Liver (tissue), 9 donors: ENCODE data around the gene ISM2. TPM values are rescaled to one million over a fixed set of nuclear protein-coding genes. Genes with fewer than 3 reads are reported as not detected.

ENCODE experiments used
- DNase-seq: peaks from one replicate; pipeline ENCODE4 v3.0.0-alpha.2; 2017; ENCODE audit warnings: low spot score
- H3K27ac ChIP-seq, 2 donors: one replicate each; pipeline ENCODE4 v1.7.0; 2013; ENCODE audit warnings: inconsistent platforms in 2 of 2, low read length in 2 of 2, control low read depth in 1 of 2, low read depth in 1 of 2, mild to moderate bottlenecking in 1 of 2
- H3K27me3 ChIP-seq, 4 donors: one replicate each; pipeline versions ENCODE4 v1.6.1 to v1.7.0; 2013; ENCODE audit warnings: low read length in 3 of 4, inconsistent platforms in 1 of 4, mild to moderate bottlenecking in 1 of 4, moderate library complexity in 1 of 4; ENCODE audit not compliant: control insufficient read depth in 4 of 4, insufficient read depth in 4 of 4
- H3K36me3 ChIP-seq, 4 donors: one replicate each; pipeline versions ENCODE4 v1.6.1 to v1.7.0; 2013; ENCODE audit warnings: low read length in 3 of 4, mild to moderate bottlenecking in 3 of 4, low read depth in 1 of 4, moderate library complexity in 1 of 4; ENCODE audit not compliant: control insufficient read depth in 4 of 4, insufficient read depth in 3 of 4
- H3K4me1 ChIP-seq, 4 donors: one replicate each; pipeline versions ENCODE4 v1.6.1 to v1.7.0; 2013; ENCODE audit warnings: low read length in 3 of 4, mild to moderate bottlenecking in 3 of 4, moderate library complexity in 1 of 4; ENCODE audit not compliant: control insufficient read depth in 4 of 4, insufficient read depth in 4 of 4
- H3K4me3 ChIP-seq, 3 donors: one replicate each; pipeline versions ENCODE4 v1.6.1 to v1.7.0; 2013; ENCODE audit warnings: low read length in 3 of 3, control low read depth in 1 of 3, low read depth in 1 of 3, mild to moderate bottlenecking in 1 of 3
- H3K9ac ChIP-seq, 2 donors: one replicate each; pipeline ENCODE4 v1.7.0; 2013; ENCODE audit warnings: low read length in 2 of 2, mild to moderate bottlenecking in 2 of 2, moderate library complexity in 2 of 2, control low read depth in 1 of 2, low read depth in 1 of 2
- H3K9me3 ChIP-seq, 4 donors: one replicate each; pipeline versions ENCODE4 v1.6.1 to v1.7.0; 2013; ENCODE audit warnings: low read length in 3 of 4; ENCODE audit not compliant: control insufficient read depth in 4 of 4
- EGR1 ChIP-seq, 2 donors: IDR thresholded peaks; 2 replicates each; pipeline ENCODE4 v1.6.1; 2016 to 2018; ENCODE audit warnings: antibody characterized with exemption in 2 of 2, low read depth in 2 of 2
- FOXA1 ChIP-seq: IDR thresholded peaks from 2 replicates; pipeline ENCODE4 v1.6.1; 2016; ENCODE audit warnings: antibody characterized with exemption
- FOXA2 ChIP-seq: IDR thresholded peaks from 2 replicates; pipeline ENCODE4 v1.6.1; 2016; ENCODE audit warnings: antibody characterized with exemption
- JUND ChIP-seq, 2 donors: IDR thresholded peaks; 2 replicates each; pipeline ENCODE4 v1.6.1; 2016; ENCODE audit warnings: antibody characterized with exemption in 2 of 2
- NR2F2 ChIP-seq: IDR thresholded peaks from 2 replicates; pipeline ENCODE4 v1.6.1; 2016; ENCODE audit warnings: antibody characterized with exemption
- RAD21 ChIP-seq, 2 donors: IDR thresholded peaks; 2 replicates each; pipeline ENCODE4 v1.6.1; 2016; ENCODE audit warnings: antibody characterized with exemption in 2 of 2, mild to moderate bottlenecking in 2 of 2
- RXRA ChIP-seq, 2 donors: IDR thresholded peaks; 2 replicates each; pipeline ENCODE4 v1.6.1; 2017 to 2018; ENCODE audit warnings: antibody characterized with exemption in 2 of 2, mild to moderate bottlenecking in 1 of 2
- YY1 ChIP-seq: IDR thresholded peaks from 2 replicates; pipeline ENCODE4 v1.6.1; 2016; ENCODE audit warnings: antibody characterized with exemption, mild to moderate bottlenecking
- WGBS: extraction: QIAGEN DNeasy Blood & Tissue Kit; methylation state at CpG from one replicate; pipeline ENCODE4 v1.1.7; 2013; 5-methylcytosine and 5-hydroxymethylcytosine counted together
- polyA plus RNA-seq, 2 donors: library from polyadenylated mRNA; stranded (reverse) in 1 of 2; unstranded in 1 of 2; fragments of 200-250 nt in 1 of 2; fragments of >200 nt in 1 of 2; fragmentation: Nextera tagmentation in 1 of 2; extraction: Ambion mirVana in 1 of 2; gene quantifications; one replicate each; pipeline versions ENCODE4 v1.2.1 to v1.2.3, GENCODE V29; 2013 to 2015
- total RNA-seq, 2 donors: library from RNA; depleted of rRNA; stranded (reverse); fragments of >200 nt; gene quantifications; one replicate each; pipeline ENCODE4 v1.2.3, GENCODE V29; 2014
- TF ChIP-seq, protein P1 (sequence below): IDR thresholded peaks from 2 replicates; pipeline ENCODE4 v1.6.1; 2016; ENCODE audit warnings: antibody characterized with exemption
- TF ChIP-seq, protein P2 (sequence below): fragments of 150-350 bp; IDR thresholded peaks from 2 replicates; pipeline ENCODE4 v1.5.1; 2017; ENCODE audit warnings: improper control_type of control experiment, low read depth, low read length; ENCODE audit not compliant: missing input control
- TF ChIP-seq, protein P3 (sequence below): IDR thresholded peaks from 2 replicates; pipeline ENCODE4 v1.6.1; 2016; ENCODE audit warnings: antibody characterized with exemption, mild to moderate bottlenecking
- TF ChIP-seq, protein P4 (sequence below): IDR thresholded peaks from 2 replicates; pipeline ENCODE4 v1.6.1; 2016; ENCODE audit warnings: antibody characterized with exemption
- donor health status: healthy.
- donor health status: healthy.
- donor health status: healthy.
- donor health status: healthy.
- donor health status: healthy.

Gene ISM2
- total and polyA plus RNA-seq, 4 donors = not detected

DNA sequence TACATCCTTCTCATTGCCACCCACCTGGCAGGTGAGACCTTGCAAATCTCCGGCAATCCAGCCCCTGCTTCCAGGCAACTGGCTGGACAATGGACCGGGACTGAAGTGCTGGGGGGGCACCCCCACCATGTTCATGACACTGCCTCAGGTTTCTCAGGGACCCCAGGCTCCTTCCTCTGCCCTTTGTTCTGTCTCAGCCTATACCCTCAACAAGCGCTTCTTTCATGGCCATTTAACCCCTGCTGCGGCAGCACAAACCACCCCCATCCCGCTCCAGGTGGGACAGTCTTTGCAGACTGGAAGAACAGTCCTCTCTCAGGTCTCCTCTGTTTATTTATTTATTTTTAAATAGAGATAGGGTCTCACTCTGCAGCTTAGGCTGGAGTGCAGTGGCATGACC is 7.6 kb downstream of the ISM2 start:
- no peaks in the 10 kb centered on the region for H3K4me1 ChIP-seq
- no peak overlapping the region for H3K4me3 ChIP-seq
- no peaks in the 10 kb centered on the region for H3K36me3 ChIP-seq
- TF ChIP-seq NR2F2 (no peak), EGR1 (IDR thresholded peaks at IDR 0.05; ENCODE audit: low read depth in 2 of 2) (no peak), RXRA (IDR thresholded peaks at IDR 0.05) (no peak), RAD21 (IDR thresholded peaks at IDR 0.05) (no peak), YY1 (no peak)
- TF ChIP-seq, protein P1, sequence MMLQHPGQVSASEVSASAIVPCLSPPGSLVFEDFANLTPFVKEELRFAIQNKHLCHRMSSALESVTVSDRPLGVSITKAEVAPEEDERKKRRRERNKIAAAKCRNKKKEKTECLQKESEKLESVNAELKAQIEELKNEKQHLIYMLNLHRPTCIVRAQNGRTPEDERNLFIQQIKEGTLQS = no peak
- TF ChIP-seq, protein P2, sequence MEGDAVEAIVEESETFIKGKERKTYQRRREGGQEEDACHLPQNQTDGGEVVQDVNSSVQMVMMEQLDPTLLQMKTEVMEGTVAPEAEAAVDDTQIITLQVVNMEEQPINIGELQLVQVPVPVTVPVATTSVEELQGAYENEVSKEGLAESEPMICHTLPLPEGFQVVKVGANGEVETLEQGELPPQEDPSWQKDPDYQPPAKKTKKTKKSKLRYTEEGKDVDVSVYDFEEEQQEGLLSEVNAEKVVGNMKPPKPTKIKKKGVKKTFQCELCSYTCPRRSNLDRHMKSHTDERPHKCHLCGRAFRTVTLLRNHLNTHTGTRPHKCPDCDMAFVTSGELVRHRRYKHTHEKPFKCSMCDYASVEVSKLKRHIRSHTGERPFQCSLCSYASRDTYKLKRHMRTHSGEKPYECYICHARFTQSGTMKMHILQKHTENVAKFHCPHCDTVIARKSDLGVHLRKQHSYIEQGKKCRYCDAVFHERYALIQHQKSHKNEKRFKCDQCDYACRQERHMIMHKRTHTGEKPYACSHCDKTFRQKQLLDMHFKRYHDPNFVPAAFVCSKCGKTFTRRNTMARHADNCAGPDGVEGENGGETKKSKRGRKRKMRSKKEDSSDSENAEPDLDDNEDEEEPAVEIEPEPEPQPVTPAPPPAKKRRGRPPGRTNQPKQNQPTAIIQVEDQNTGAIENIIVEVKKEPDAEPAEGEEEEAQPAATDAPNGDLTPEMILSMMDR = no peak
- TF ChIP-seq, protein P3, sequence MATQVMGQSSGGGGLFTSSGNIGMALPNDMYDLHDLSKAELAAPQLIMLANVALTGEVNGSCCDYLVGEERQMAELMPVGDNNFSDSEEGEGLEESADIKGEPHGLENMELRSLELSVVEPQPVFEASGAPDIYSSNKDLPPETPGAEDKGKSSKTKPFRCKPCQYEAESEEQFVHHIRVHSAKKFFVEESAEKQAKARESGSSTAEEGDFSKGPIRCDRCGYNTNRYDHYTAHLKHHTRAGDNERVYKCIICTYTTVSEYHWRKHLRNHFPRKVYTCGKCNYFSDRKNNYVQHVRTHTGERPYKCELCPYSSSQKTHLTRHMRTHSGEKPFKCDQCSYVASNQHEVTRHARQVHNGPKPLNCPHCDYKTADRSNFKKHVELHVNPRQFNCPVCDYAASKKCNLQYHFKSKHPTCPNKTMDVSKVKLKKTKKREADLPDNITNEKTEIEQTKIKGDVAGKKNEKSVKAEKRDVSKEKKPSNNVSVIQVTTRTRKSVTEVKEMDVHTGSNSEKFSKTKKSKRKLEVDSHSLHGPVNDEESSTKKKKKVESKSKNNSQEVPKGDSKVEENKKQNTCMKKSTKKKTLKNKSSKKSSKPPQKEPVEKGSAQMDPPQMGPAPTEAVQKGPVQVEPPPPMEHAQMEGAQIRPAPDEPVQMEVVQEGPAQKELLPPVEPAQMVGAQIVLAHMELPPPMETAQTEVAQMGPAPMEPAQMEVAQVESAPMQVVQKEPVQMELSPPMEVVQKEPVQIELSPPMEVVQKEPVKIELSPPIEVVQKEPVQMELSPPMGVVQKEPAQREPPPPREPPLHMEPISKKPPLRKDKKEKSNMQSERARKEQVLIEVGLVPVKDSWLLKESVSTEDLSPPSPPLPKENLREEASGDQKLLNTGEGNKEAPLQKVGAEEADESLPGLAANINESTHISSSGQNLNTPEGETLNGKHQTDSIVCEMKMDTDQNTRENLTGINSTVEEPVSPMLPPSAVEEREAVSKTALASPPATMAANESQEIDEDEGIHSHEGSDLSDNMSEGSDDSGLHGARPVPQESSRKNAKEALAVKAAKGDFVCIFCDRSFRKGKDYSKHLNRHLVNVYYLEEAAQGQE = no peak
- TF ChIP-seq, protein P4, sequence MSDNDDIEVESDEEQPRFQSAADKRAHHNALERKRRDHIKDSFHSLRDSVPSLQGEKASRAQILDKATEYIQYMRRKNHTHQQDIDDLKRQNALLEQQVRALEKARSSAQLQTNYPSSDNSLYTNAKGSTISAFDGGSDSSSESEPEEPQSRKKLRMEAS = no peak
- H3K27ac ChIP-seq = no peak overlapping the region
- no peaks in the 10 kb centered on the region for H3K9me3 ChIP-seq
- 92% methylated on average over 5 of the region's 5 CpGs for WGBS
- no peak for DNase-seq
- H3K27me3 ChIP-seq = no peaks in the 10 kb centered on the region
- no peak overlapping the region for H3K9ac ChIP-seq

DNA sequence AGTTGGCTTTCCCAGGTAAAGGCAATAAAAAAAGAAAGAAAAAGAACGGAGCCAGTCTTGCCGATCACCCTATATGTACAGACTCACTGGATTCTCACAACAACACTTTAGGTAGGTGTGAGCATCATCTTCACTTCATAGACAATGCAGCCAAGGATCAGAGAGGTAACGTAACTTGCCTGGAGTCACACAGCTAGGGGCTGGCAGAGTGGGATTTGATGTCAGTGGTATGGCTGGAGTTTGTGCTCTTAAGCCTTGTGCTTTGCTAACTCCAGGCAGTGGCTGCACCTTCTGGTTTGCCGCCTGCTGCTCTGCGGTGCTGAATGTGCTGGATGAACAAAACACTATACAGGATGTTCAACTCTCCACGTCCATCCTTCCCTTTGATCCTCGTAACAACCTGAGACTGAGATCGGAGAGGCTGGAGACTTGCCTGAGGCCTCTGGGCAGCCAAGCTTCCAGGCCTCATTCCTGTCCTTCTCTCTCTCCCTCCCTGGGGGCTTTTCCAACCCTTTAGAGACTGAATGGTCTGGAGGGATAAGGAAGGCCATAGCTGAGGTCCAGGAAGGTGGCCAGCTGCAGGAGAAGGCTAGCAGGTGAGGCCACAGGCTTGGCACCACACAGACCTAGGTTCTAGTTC is 8.1 kb downstream of the ISM2 start:
- no peaks in the 10 kb centered on the region for H3K4me1 ChIP-seq
- WGBS = 91% methylated on average over 8 of the region's 8 CpGs
- no peak overlapping the region for H3K27ac ChIP-seq
- H3K9ac ChIP-seq = no peak overlapping the region
- no peak overlapping the region for H3K4me3 ChIP-seq
- no peaks in the 10 kb centered on the region for H3K9me3 ChIP-seq
- no peaks in the 10 kb centered on the region for H3K36me3 ChIP-seq
- TF ChIP-seq, protein P3 = no peak
- TF ChIP-seq FOXA1 = no peak
- TF ChIP-seq, protein P1 = no peak
- TF ChIP-seq FOXA2 = no peak
- TF ChIP-seq EGR1 (IDR thresholded peaks at IDR 0.05; ENCODE audit: low read depth in 2 of 2) = no peak
- TF ChIP-seq RAD21 (IDR thresholded peaks at IDR 0.05) = no peak
- TF ChIP-seq, protein P4 = no peak
- no peak for TF ChIP-seq JUND (IDR thresholded peaks at IDR 0.05)
- no peak for DNase-seq
- H3K27me3 ChIP-seq = no peaks in the 10 kb centered on the region
